Upper lobe of left lung (tissue), 6 donors: ENCODE results near the gene C6orf15. TPM values are rescaled to one million over a fixed set of nuclear protein-coding genes. Genes with fewer than 3 reads are reported as not detected.

Experiments
- ATAC-seq, 2 donors: fragments of 200-7000 bp; cut with Tn5 transposase; one replicate each; pipeline ENCODE4 v1.9.1; 2022; ENCODE audit warnings: mild to moderate bottlenecking in 2 of 2, moderate library complexity in 2 of 2; ENCODE audit not compliant: low FRiP score in 2 of 2
- DNase-seq, 2 donors: peaks; one replicate each; pipeline ENCODE4 v3.0.0-alpha.2; 2019 to 2020
- H3K27ac ChIP-seq, 4 donors: fragments of 200-600 bp; sonication (generic); one replicate each; pipeline ENCODE4 v1.5.1; 2016 to 2019
- H3K27me3 ChIP-seq, 4 donors: fragments of 200-600 bp; sonication (generic); one replicate each; pipeline ENCODE4 v1.5.1; 2017 to 2019
- H3K36me3 ChIP-seq, 4 donors: fragments of 200-600 bp; sonication (generic); one replicate each; pipeline ENCODE4 v1.5.1; 2016 to 2019
- H3K4me1 ChIP-seq, 4 donors: fragments of 200-600 bp; sonication (generic); one replicate each; pipeline ENCODE4 v1.5.1; 2018 to 2019
- H3K4me3 ChIP-seq, 4 donors: fragments of 200-600 bp; sonication (generic); one replicate each; pipeline ENCODE4 v1.5.1; 2017 to 2019; ENCODE audit warnings: mild to moderate bottlenecking in 2 of 4, moderate library complexity in 1 of 4
- H3K9me3 ChIP-seq, 4 donors: fragments of 200-600 bp; sonication (generic); one replicate each; pipeline ENCODE4 v1.5.1; 2018 to 2019
- EP300 ChIP-seq, 4 donors: sonication (generic); formaldehyde crosslinking; IDR thresholded peaks; one replicate each; pipeline ENCODE4 v1.5.1; 2017; ENCODE audit warnings: antibody characterized with exemption in 4 of 4, control low read depth in 2 of 4
- POLR2A ChIP-seq, 4 donors: fragments of 450-650 bp; IDR thresholded peaks; one replicate each; pipeline ENCODE4 v1.5.1; 2016 to 2017; ENCODE audit warnings: antibody characterized with exemption in 4 of 4, mild to moderate bottlenecking in 2 of 4
- POLR2AphosphoS5 ChIP-seq, 2 donors: sonication (generic); formaldehyde crosslinking; IDR thresholded peaks; one replicate each; pipeline ENCODE4 v1.5.1; 2017; ENCODE audit warnings: antibody characterized with exemption in 2 of 2
- WGBS, 2 donors: methylation state at CpG; one replicate each; pipeline ENCODE4 v1.1.5; 2017 to 2018; 5-methylcytosine and 5-hydroxymethylcytosine counted together
- total RNA-seq, 6 donors: library from RNA; depleted of rRNA in 4 of 6; stranded (reverse); fragments of >200 nt in 4 of 6; gene quantifications; one replicate each; pipeline versions ENCODE4 v1.1.0 to v1.2.1, GENCODE V29; 2016 to 2021
- TF ChIP-seq, protein P1 (sequence below), 6 experiments: fragments of 450-650 bp in 4 of 6; fragments of 200-600 bp in 2 of 6; sonication (generic) in 2 of 6; IDR thresholded peaks; one replicate each; pipeline ENCODE4 v1.5.1; 2016 to 2019; ENCODE audit warnings: antibody characterized with exemption in 6 of 6
- donor health status: DM: no; HTN: no; CAD: no; lungs with moderate emphysema.
- donor health status: DM: no; HTN: yes; CAD: no; lungs with severe emphysema.

The C6orf15 gene
- total RNA-seq, 6 donors from 2014 or later, result not detected

DNA sequence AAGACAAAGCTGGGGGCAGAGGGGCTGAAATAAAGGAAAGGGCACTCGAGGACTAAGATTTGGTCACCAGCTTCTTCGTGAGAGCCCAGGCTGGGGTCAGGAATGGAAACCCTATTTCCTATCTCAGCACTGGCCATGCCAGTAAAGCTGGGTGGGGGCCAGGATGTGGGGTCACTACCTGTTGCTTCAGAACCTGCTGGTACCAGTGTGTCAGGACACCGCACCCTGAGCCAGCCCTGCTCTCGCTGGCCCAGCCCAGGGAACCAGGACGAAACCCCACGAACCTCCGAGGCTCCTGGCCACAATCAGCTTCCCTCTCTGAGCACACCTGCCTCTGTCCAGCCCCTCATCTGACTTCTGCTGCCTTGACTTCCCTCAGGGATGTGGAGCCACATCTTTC is 5.8 kb upstream of the C6orf15 start:
- DNase-seq, result no peak
- TF ChIP-seq, protein P1, sequence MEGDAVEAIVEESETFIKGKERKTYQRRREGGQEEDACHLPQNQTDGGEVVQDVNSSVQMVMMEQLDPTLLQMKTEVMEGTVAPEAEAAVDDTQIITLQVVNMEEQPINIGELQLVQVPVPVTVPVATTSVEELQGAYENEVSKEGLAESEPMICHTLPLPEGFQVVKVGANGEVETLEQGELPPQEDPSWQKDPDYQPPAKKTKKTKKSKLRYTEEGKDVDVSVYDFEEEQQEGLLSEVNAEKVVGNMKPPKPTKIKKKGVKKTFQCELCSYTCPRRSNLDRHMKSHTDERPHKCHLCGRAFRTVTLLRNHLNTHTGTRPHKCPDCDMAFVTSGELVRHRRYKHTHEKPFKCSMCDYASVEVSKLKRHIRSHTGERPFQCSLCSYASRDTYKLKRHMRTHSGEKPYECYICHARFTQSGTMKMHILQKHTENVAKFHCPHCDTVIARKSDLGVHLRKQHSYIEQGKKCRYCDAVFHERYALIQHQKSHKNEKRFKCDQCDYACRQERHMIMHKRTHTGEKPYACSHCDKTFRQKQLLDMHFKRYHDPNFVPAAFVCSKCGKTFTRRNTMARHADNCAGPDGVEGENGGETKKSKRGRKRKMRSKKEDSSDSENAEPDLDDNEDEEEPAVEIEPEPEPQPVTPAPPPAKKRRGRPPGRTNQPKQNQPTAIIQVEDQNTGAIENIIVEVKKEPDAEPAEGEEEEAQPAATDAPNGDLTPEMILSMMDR (IDR thresholded peaks at IDR 0.05), result no peak
- TF ChIP-seq POLR2A (IDR thresholded peaks at IDR 0.05) (no peak), POLR2AphosphoS5 (IDR thresholded peaks at IDR 0.05) (no peak), EP300 (IDR thresholded peaks at IDR 0.05) (no peak)
- peaks cover 14 to 33% (median 23%) of the 10 kb centered on the region in 4 donors for H3K4me1 ChIP-seq
- H3K9me3 ChIP-seq, result no peaks in the 10 kb centered on the region
- ATAC-seq, result no peak
- 86 to 88% methylated on average over 7 of the region's 7 CpGs for WGBS, 2 donors
- no peak overlapping the region for H3K27ac ChIP-seq
- no peaks in the 10 kb centered on the region for H3K36me3 ChIP-seq
- no peaks in the 10 kb centered on the region for H3K27me3 ChIP-seq
- no peak overlapping the region for H3K4me3 ChIP-seq

DNA sequence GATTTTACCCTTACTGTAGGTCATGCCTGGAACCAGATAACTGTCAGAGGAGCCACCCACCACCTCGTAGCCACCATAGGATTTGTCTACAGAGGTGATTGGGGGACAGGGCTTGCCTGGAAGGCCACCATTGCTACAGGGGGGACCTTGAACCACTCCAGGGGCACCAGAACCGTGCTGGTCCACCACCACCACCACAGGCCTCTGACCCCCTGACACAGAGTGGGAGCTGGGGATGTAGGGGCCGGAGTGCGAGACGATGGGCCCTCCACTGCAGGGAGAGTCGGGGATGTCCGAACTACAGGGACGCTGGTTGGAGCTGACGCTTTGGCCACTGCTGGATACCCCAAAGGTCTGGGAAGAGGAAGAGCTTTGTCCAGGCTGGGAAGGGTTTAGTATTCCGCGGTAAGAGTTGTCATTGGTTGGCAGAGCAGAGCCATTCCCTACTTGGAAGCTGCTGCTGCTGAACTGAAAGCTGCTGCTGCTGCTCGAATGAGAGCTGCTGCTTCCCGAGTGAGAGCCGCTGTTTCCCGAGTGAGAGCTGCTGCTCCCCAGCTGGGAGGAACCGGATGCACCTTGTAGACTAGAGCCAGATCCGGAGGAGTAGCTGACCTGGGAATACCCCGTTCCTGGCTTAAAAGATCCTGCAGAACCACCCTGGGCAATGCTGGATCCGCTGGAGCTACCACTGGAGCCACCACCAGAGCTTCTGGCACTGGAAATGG is 4.4 kb upstream of the C6orf15 start:
- 73 to 77% methylated on average over 3 to 18 of the region's 19 CpGs for WGBS, 2 donors
- TF ChIP-seq POLR2A (IDR thresholded peaks at IDR 0.05), result no peak
- TF ChIP-seq, protein P1 (IDR thresholded peaks at IDR 0.05), result no peak
- no peak for TF ChIP-seq EP300 (IDR thresholded peaks at IDR 0.05)
- no peak for TF ChIP-seq POLR2AphosphoS5 (IDR thresholded peaks at IDR 0.05)
- Histone ChIP-seq H3K36me3 (no peaks in the 10 kb centered on the region), H3K9me3 (no peaks in the 10 kb centered on the region), H3K4me1 (peaks cover 7 to 26% (median 14%) of the 10 kb centered on the region in 4 donors), H3K4me3 (no peak overlapping the region), H3K27me3 (no peaks in the 10 kb centered on the region), H3K27ac (peak overlapping the region in 1 of 4 donors; percentile 20)
- DNase-seq, result no peak
- ATAC-seq, result peak in 1 of 2 donors; percentile 24

DNA sequence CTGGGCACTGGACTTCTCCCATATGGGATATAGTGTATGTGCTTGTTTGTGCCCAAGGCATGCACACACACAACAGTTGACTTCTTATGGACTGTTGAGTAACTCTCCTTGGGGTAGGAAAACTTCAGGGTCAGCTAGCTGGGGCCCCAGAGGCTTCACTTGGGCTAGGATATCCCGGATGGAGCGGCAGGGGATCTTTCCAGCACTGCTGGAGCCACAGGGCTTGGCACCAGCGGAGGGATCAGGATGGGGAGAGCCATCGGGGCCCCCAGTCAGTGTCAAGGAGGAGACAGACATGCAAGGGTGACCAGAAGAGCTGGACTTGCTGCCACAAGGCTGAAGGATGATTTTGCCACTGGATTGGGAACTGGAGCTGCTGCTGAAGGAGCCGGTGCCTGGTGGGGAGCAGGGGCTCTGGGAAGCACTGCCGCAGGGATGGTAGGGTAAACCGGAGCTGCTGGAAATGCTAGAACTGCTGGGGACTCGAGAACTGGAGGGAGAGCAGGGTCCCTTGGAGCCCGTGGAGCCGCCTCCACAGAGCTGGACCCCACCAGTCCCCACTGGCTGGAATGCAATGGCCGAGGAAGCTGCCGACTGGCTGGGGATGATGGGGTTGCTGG is 3.7 kb upstream of the C6orf15 start:
- Histone ChIP-seq H3K9me3 (no peaks in the 10 kb centered on the region), H3K36me3 (no peaks in the 10 kb centered on the region), H3K27me3 (no peaks in the 10 kb centered on the region), H3K27ac (no peak overlapping the region), H3K4me1 (peaks cover 7 to 26% (median 14%) of the 10 kb centered on the region in 4 donors), H3K4me3 (no peak overlapping the region)
- DNase-seq (peak in 1 of 2 donors; percentile 58), ATAC-seq (no peak)
- 89 to 92% methylated on average over 12 of the region's 12 CpGs for WGBS, 2 donors
- TF ChIP-seq EP300 (IDR thresholded peaks at IDR 0.05) (no peak), POLR2AphosphoS5 (IDR thresholded peaks at IDR 0.05) (no peak), POLR2A (IDR thresholded peaks at IDR 0.05) (no peak)
- TF ChIP-seq, protein P1 (IDR thresholded peaks at IDR 0.05), result no peak

DNA sequence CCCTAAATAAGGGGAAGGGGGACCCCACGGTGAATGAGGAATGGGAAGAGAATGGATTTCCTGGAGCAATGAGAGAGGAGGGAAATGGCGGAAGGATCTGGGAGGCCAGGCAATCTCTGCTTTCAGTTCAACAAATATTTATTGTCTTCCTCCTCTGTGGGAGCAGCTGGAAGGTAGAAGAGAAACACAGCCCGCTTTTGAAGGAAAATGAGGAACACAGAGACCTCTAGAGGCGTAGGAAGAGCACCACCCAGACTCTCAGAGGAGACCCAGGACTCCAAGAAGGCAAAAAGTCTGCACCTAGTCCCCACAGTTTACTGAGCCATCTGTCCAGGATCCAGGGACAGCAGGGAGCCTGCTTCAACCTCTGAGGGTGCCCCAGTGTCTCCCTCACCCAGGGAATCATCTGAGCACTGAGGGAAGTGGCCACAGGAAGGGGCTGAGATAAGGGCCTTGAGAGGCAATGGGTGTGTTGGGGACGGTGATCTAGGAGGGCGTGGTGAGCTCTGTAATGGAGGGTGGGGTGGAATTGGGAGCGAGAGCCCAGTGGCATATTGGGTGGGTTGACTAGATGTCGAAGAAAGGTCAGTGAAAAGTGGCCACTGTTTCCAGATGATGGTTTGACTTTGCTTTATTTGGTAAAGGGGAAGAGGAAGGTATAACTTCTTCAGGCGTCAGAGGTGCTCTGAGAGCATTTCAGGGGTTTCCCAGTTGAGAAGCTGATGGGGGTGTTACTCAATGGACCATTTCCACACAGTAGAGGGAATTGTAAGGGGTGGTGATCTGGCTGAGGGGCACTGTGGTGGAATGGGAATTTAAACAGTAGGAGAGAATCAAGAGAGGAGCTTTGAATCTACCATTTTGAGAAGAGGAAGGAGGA is 2.8 kb upstream of the C6orf15 start:
- ATAC-seq, result peak in 1 of 2 donors; percentile 33
- 47 to 56% methylated on average over 9 of the region's 9 CpGs for WGBS, 2 donors
- no peak for TF ChIP-seq EP300 (IDR thresholded peaks at IDR 0.05)
- TF ChIP-seq, protein P1 (IDR thresholded peaks at IDR 0.05), result peak in 2 of 6 experiments; percentile 21 to 23
- Histone ChIP-seq H3K27me3 (no peaks in the 10 kb centered on the region), H3K27ac (peak overlapping the region; percentile 69 to 78 (median 73)), H3K4me3 (peak overlapping the region in 3 of 4 donors; percentile 14 to 34 (median 26)), H3K36me3 (no peaks in the 10 kb centered on the region), H3K4me1 (peaks cover 7 to 26% (median 14%) of the 10 kb centered on the region in 4 donors), H3K9me3 (no peaks in the 10 kb centered on the region)
- DNase-seq, result no peak
